Lower leg skin (tissue), 3 donors: Measurements from ENCODE around the gene KDF1.

Source experiments
- POLR2A ChIP-seq, 2 donors: fragments of 450-650 bp; IDR thresholded peaks; one replicate each; pipeline ENCODE4 v1.6.1; 2016 to 2017; ENCODE audit warnings: antibody characterized with exemption in 2 of 2, mild to moderate bottlenecking in 1 of 2, moderate library complexity in 1 of 2
- TF ChIP-seq, protein P1 (sequence below), 3 donors: fragments of 450-650 bp; IDR thresholded peaks; one replicate each; pipeline ENCODE4 v1.5.1; 2016; ENCODE audit warnings: antibody characterized with exemption in 3 of 3, mild to moderate bottlenecking in 3 of 3, moderate library complexity in 2 of 3

DNA sequence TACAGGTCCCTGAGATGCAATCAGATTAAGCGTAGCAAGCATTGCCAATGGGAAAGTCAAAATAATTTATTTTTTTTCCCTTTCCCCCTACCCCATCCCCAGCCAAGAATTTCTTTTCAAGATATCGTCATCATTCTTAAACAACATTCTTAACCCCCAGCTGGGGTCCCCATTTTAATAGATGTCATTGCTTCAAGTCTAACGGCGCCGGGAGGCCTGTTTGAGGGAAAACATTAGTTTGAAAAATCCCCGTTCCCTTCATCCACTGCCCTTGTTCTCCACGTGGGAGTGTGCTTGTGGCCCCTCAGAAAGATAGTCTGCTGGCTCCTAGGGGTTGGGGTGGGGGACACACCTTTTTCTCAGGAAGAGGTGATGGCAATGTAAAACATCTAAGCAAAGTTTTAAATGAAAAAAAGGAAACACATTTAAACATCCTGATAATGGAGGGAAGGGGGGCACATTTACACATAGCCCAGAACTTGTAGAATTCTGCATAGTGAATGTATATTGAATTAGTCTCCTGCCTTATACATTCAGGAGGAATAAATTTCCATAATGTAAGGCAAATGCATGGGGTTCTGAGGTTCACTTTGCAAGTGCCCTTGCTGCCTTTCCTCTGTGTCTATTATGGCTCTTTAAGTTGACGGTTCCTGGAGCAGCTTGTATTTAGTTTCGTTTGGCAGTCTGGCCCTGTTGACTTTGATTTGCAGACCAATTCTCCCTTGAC, 40.0 kb upstream of the KDF1 start:
- TF ChIP-seq, protein P1, sequence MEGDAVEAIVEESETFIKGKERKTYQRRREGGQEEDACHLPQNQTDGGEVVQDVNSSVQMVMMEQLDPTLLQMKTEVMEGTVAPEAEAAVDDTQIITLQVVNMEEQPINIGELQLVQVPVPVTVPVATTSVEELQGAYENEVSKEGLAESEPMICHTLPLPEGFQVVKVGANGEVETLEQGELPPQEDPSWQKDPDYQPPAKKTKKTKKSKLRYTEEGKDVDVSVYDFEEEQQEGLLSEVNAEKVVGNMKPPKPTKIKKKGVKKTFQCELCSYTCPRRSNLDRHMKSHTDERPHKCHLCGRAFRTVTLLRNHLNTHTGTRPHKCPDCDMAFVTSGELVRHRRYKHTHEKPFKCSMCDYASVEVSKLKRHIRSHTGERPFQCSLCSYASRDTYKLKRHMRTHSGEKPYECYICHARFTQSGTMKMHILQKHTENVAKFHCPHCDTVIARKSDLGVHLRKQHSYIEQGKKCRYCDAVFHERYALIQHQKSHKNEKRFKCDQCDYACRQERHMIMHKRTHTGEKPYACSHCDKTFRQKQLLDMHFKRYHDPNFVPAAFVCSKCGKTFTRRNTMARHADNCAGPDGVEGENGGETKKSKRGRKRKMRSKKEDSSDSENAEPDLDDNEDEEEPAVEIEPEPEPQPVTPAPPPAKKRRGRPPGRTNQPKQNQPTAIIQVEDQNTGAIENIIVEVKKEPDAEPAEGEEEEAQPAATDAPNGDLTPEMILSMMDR (IDR thresholded peaks at IDR 0.05), result no peak
- no peak for TF ChIP-seq POLR2A (IDR thresholded peaks at IDR 0.05)
